Loucy (cell line): Measurements from ENCODE around the gene PSME4.

ENCODE experiments used
- CTCF ChIP-seq: fragments of 200-600 bp; sonication (generic); conservative IDR thresholded peaks from 2 replicates; pipeline ENCODE4 v1.5.1; 2014; ENCODE audit warnings: mild to moderate bottlenecking, antibody characterized with exemption, low read length
- EZH2phosphoT487 ChIP-seq: fragments of 200-600 bp; IDR thresholded peaks from 2 replicates; pipeline ENCODE4 v1.6.1; 2018; ENCODE audit warnings: antibody characterized with exemption, mild to moderate bottlenecking, moderate library complexity, borderline replicate concordance

- no peak for TF ChIP-seq CTCF
- TF ChIP-seq EZH2phosphoT487: no peak
Measured at GRCh38 chr2:54012538-54013141, 41.8 kb upstream of the PSME4 start.
